Heart left ventricle (tissue), 16 donors: ENCODE measurements around the gene TACO1. TPM values are rescaled to one million over a fixed set of nuclear protein-coding genes. Genes with fewer than 3 reads are reported as not detected.

Source experiments
- ATAC-seq, 4 donors: fragments of 200-7000 bp; cut with Tn5 transposase; one replicate each; pipeline ENCODE4 v1.9.1; 2020 to 2022; ENCODE audit warnings: moderate library complexity in 4 of 4, mild to moderate bottlenecking in 3 of 4, moderate number of reproducible peaks in 1 of 4
- DNase-seq, 5 donors: peaks; one replicate each; pipeline ENCODE4 v3.0.0-alpha.2; 2020
- H3K27ac ChIP-seq, 12 donors: fragments of 200-600 bp; sonication (generic) in 4 of 12; one replicate each; pipeline versions ENCODE4 v1.5.0 to v1.8.0; 2016 to 2022; ENCODE audit warnings: mild to moderate bottlenecking in 2 of 12
- H3K27me3 ChIP-seq, 9 donors: fragments of 200-600 bp; sonication (generic) in 2 of 9; one replicate each; pipeline versions ENCODE4 v1.5.1 to v1.8.0; 2016 to 2022; ENCODE audit warnings: mild to moderate bottlenecking in 3 of 9
- H3K36me3 ChIP-seq, 9 donors: fragments of 200-600 bp; sonication (generic) in 2 of 9; one replicate each; pipeline versions ENCODE4 v1.5.0 to v1.8.0; 2018 to 2022; ENCODE audit warnings: mild to moderate bottlenecking in 2 of 9
- H3K4me1 ChIP-seq, 12 donors: fragments of 200-600 bp; sonication (generic) in 4 of 12; one replicate each; pipeline versions ENCODE4 v1.5.0 to v1.8.0; 2016 to 2022; ENCODE audit warnings: mild to moderate bottlenecking in 3 of 12
- H3K4me3 ChIP-seq, 12 donors: fragments of 200-600 bp; sonication (generic) in 4 of 12; one replicate each; pipeline versions ENCODE4 v1.5.0 to v1.8.0; 2017 to 2022; ENCODE audit warnings: mild to moderate bottlenecking in 9 of 12, moderate library complexity in 4 of 12
- H3K9me3 ChIP-seq, 12 donors: fragments of 200-600 bp; sonication (generic) in 4 of 12; one replicate each; pipeline versions ENCODE4 v1.5.0 to v1.8.0; 2016 to 2022; ENCODE audit warnings: mild to moderate bottlenecking in 1 of 12
- CTCF ChIP-seq, 12 donors: fragments of 200-600 bp; sonication (generic) in 4 of 12; IDR thresholded peaks; one replicate each; pipeline versions ENCODE4 v1.5.0 to v1.8.0; 2018 to 2022; ENCODE audit warnings: antibody characterized with exemption in 12 of 12, mild to moderate bottlenecking in 5 of 12
- POLR2A ChIP-seq, 2 donors: fragments of 450-650 bp; IDR thresholded peaks; one replicate each; pipeline ENCODE4 v1.6.1; 2017; ENCODE audit warnings: antibody characterized with exemption in 2 of 2, mild to moderate bottlenecking in 2 of 2, moderate library complexity in 2 of 2
- WGBS, 4 donors: extraction: QIAGEN DNeasy Blood & Tissue Kit in 2 of 4; methylation state at CpG; one replicate each; pipeline versions ENCODE4 v1.1.5 to v1.1.7; 2013 to 2018; 5-methylcytosine and 5-hydroxymethylcytosine counted together
- intact Hi-C, 10 donors: fragments of 100-400 bp; cut with DNase I; formaldehyde crosslinking; loops; one replicate each; pipeline versions ENCODE4 v1.11.1 to v1.14.2; 2022
- polyA plus RNA-seq, 2 donors: library from polyadenylated mRNA; stranded (reverse); fragments of 200-250 nt; gene quantifications; one replicate each; pipeline ENCODE4 v1.2.3, GENCODE V29; 2013
- total RNA-seq, 9 donors: library from RNA; depleted of rRNA in 2 of 9; stranded (reverse); fragments of >200 nt in 2 of 9; fragmentation: NEBNext Ultra II Directional in 3 of 9; extraction: Animal tissue kit (Norgen Biotek cat#: 25700) in 3 of 9; gene quantifications; one replicate each; pipeline versions ENCODE4 v1.1.0 to v1.2.4, GENCODE V29; 2016 to 2023
- donor health status: ischemic (EF 13 %, LVEDD 7.1; RV severe dilation, severe dysfunction).
- donor health status: healthy with polysubstance abuse.
- donor health status: DM: no; HTN: yes; CAD: no.
- donor health status: DM: no; HTN: no; CAD: no.
- donor health status: ischemic (EF 25% LVEDD 6.9; RV normal size, moderate dysfunction).
- donor health status: ischemic (EF 25% LVEDD 5.7; RV mildly dilated, moderate dysfunction).
- donor health status: healthy.
- donor health status: DM: yes; HTN: yes; CAD: no.
- donor health status: ischemic (EF 35%, LVEDD 5.7; RV mildly dilated, moderate dysfunction).
- donor health status: nonischemic (EF 11% LVEDD 7.7; RV severe dilation, severe dysfunction).
- donor health status: DM: yes; HTN: yes; CAD: no.
- donor health status: PGD.
- donor health status: ischemic (EF 29% LVEDD 5.4; RV normal size, mild dysfunction).
- donor health status: nonischemic (EF 23%, LVEDD 6.1; RV moderate dilation, normal function).

Gene TACO1
- total and polyA plus RNA-seq, 11 donors = 23.0 to 54.9 (median 44.7) TPM

- peaks cover 2 to 50% (median 28%) of the 10 kb centered on the region in 12 donors for H3K4me1 ChIP-seq
- 96 to 99% (median 97%) methylated on average over 2 of the region's 2 CpGs for WGBS, 4 donors
- peaks cover 0 to 5% (median 0%) of the 10 kb centered on the region in 12 donors for H3K9me3 ChIP-seq
- intact Hi-C loops = no loop called here
- no peak overlapping the region for H3K27ac ChIP-seq
- H3K27me3 ChIP-seq = no peaks in the 10 kb centered on the region
- no peak overlapping the region for H3K4me3 ChIP-seq
- no peak for ATAC-seq
- DNase-seq = no peak
- TF ChIP-seq POLR2A (IDR thresholded peaks at IDR 0.05) = no peak
- no peak for TF ChIP-seq CTCF (IDR thresholded peaks at IDR 0.05)
- peaks cover 0 to 13% (median 0%) of the 10 kb centered on the region in 9 donors for H3K36me3 ChIP-seq
Observed at GRCh38 chr17:63557416-63557815, 43.3 kb upstream of the TACO1 start.

GRCh38 chr17:63558441-63558840 lies 42.3 kb upstream of the TACO1 start:
- TF ChIP-seq POLR2A (IDR thresholded peaks at IDR 0.05) (no peak), CTCF (IDR thresholded peaks at IDR 0.05) (no peak)
- Histone ChIP-seq H3K27ac (no peak overlapping the region), H3K4me1 (peaks cover 0 to 46% (median 20%) of the 10 kb centered on the region in 12 donors), H3K4me3 (no peak overlapping the region), H3K27me3 (no peaks in the 10 kb centered on the region), H3K36me3 (peaks cover 0 to 13% (median 0%) of the 10 kb centered on the region in 9 donors), H3K9me3 (peaks cover 0 to 5% (median 0%) of the 10 kb centered on the region in 12 donors)
- DNase-seq (no peak), ATAC-seq (no peak)
- intact Hi-C loops = no loop called here
- 82 to 96% (median 90%) methylated on average over 3 of the region's 3 CpGs for WGBS, 4 donors

- Histone ChIP-seq H3K27me3 (no peaks in the 10 kb centered on the region), H3K4me3 (no peak overlapping the region), H3K36me3 (peaks cover 0 to 8% (median 0%) of the 10 kb centered on the region in 9 donors), H3K27ac (no peak overlapping the region), H3K9me3 (peaks cover 0 to 5% (median 0%) of the 10 kb centered on the region in 12 donors), H3K4me1 (peaks cover 0 to 19% (median 1%) of the 10 kb centered on the region in 12 donors)
- intact Hi-C loops = no loop called here
- ATAC-seq (no peak), DNase-seq (no peak)
- TF ChIP-seq POLR2A (IDR thresholded peaks at IDR 0.05) (no peak), CTCF (IDR thresholded peaks at IDR 0.05) (no peak)
Observed at GRCh38 chr17:63561819-63562218, 38.9 kb upstream of the TACO1 start.

- TF ChIP-seq POLR2A (IDR thresholded peaks at IDR 0.05) = no peak
- no peak for TF ChIP-seq CTCF (IDR thresholded peaks at IDR 0.05)
- Histone ChIP-seq H3K27ac (no peak overlapping the region), H3K36me3 (no peaks in the 10 kb centered on the region), H3K4me1 (peaks cover 0 to 19% (median 1%) of the 10 kb centered on the region in 12 donors), H3K4me3 (no peak overlapping the region), H3K9me3 (no peaks in the 10 kb centered on the region), H3K27me3 (no peaks in the 10 kb centered on the region)
- WGBS, 4 donors = 98 to 100% (median 99%) methylated on average over 2 of the region's 2 CpGs
- ATAC-seq = no peak
- DNase-seq = no peak
- intact Hi-C loops = no loop called here
Observed at GRCh38 chr17:63563339-63563738, 37.4 kb upstream of the TACO1 start.
